K562 (cell line): ENCODE results near the gene DOCK1.

Experiments used
- ATF3 ChIP-seq, 2 experiments: fragments of 450-650 bp in 1 of 2; sonication (generic) in 1 of 2; formaldehyde crosslinking in 1 of 2; IDR thresholded peaks in 1 of 2; conservative IDR thresholded peaks in 1 of 2; 2 replicates each; pipeline versions ENCODE4 v1.6.1 to v1.8.1; 2016 to 2023; ENCODE audit warnings: mild to moderate bottlenecking in 2 of 2, moderate library complexity in 2 of 2, inconsistent platforms in 1 of 2, missing genetic modification reagents in 1 of 2
- CTCF ChIP-seq, 3 experiments: IDR thresholded peaks in 2 of 3; conservative IDR thresholded peaks in 1 of 3; 2 replicates each; pipeline ENCODE4 v1.5.1; 2011 to 2012; ENCODE audit warnings: low read length in 3 of 3, mild to moderate bottlenecking in 3 of 3, control low read depth in 2 of 3, improper control_type of control experiment in 1 of 3, inconsistent platforms in 1 of 3, low read depth in 1 of 3, mixed read lengths in 1 of 3, moderate library complexity in 1 of 3; ENCODE audit not compliant: insufficient read depth in 2 of 3
- EP300 ChIP-seq: IDR thresholded peaks from 2 replicates; pipeline ENCODE4 v1.6.1; 2012; ENCODE audit warnings: low read length, improper control_type of control experiment
- NFIC ChIP-seq: fragments of 450-650 bp; IDR thresholded peaks from 2 replicates; pipeline ENCODE4 v1.6.1; 2017; ENCODE audit warnings: mild to moderate bottlenecking, inconsistent platforms
- POLR2AphosphoS5 ChIP-seq: IDR thresholded peaks from 2 replicates; pipeline ENCODE4 v1.6.1; 2011; ENCODE audit warnings: mild to moderate bottlenecking, low read depth, low read length, moderate library complexity; ENCODE audit not compliant: control insufficient read depth, insufficient read depth
- RAD21 ChIP-seq, 2 experiments: fragments of 250-450 bp in 1 of 2; fragments of 450-650 bp in 1 of 2; sonication (Bioruptor Pico) in 1 of 2; formaldehyde crosslinking in 1 of 2; IDR thresholded peaks in 1 of 2; conservative IDR thresholded peaks in 1 of 2; 2 replicates each; pipeline versions ENCODE4 v1.4.0 to v1.8.0; 2020 to 2022; ENCODE audit warnings: mild to moderate bottlenecking in 2 of 2, moderate library complexity in 1 of 2
- THAP12 ChIP-seq: fragments of 250-450 bp; sonication (Bioruptor Pico); IDR thresholded peaks from 2 replicates; pipeline ENCODE4 v1.9.0; 2021; ENCODE audit warnings: mild to moderate bottlenecking, inconsistent platforms

GRCh38 chr10:126917375-126917774, 12.1 kb downstream of the DOCK1 start:
- TF ChIP-seq CTCF (IDR thresholded peaks at IDR 0.05 in 2 of 3, conservative IDR thresholded peaks at IDR 0.05 in 1 of 3; ENCODE audit: insufficient read depth in 2 of 3, low read depth in 1 of 3, low read length in 3 of 3) (no peak), POLR2AphosphoS5 (no peak), THAP12 (no peak), EP300 (no peak), ATF3 (IDR thresholded peaks at IDR 0.05) (no peak), ATF3 (CRISPR knock-in tag; conservative IDR thresholded peaks at IDR 0.05) (no peak), RAD21 (CRISPR knock-in tag; conservative IDR thresholded peaks at IDR 0.05 in 1 of 2, IDR thresholded peaks at IDR 0.05 in 1 of 2) (no peak), NFIC (no peak)
